Endodermal cell (in vitro differentiated cells): ENCODE results near the gene CAV1. TPM values are rescaled to one million over a fixed set of nuclear protein-coding genes. Genes with fewer than 3 reads are reported as not detected.

Experiments used
- DNase-seq: peaks from one replicate; pipeline ENCODE4 v3.0.0-alpha.2; 2017
- H3K27ac ChIP-seq: 2 replicates; pipeline ENCODE4 v1.5.1; 2013; ENCODE audit warnings: mild to moderate bottlenecking, low read depth, low read length, moderate library complexity
- H3K27me3 ChIP-seq: 2 replicates; pipeline ENCODE4 v1.6.1; 2013; ENCODE audit warnings: mild to moderate bottlenecking, low read length, moderate library complexity; ENCODE audit not compliant: insufficient read depth, control insufficient read depth, poor library complexity, severe bottlenecking
- H3K36me3 ChIP-seq: 2 replicates; pipeline ENCODE4 v1.7.0; 2013; ENCODE audit warnings: mild to moderate bottlenecking, low read length, moderate library complexity; ENCODE audit not compliant: control insufficient read depth, insufficient read depth
- H3K4me1 ChIP-seq: one replicate; pipeline ENCODE4 v1.7.0; 2013; ENCODE audit warnings: low read length; ENCODE audit not compliant: control insufficient read depth, insufficient read depth
- H3K4me3 ChIP-seq: 2 replicates; pipeline ENCODE4 v1.5.1; 2013; ENCODE audit warnings: mild to moderate bottlenecking, low read length, moderate library complexity
- H3K9ac ChIP-seq: 2 replicates; pipeline ENCODE4 v1.6.1; 2013; ENCODE audit warnings: mild to moderate bottlenecking, low read length, moderate library complexity; ENCODE audit not compliant: poor library complexity, severe bottlenecking; ENCODE audit errors: extremely low read depth
- H3K9me3 ChIP-seq: 2 replicates; pipeline ENCODE4 v1.6.1; 2013; ENCODE audit warnings: mild to moderate bottlenecking, low read length, moderate library complexity; ENCODE audit not compliant: control insufficient read depth
- H3K27ac Mint-ChIP-seq: 2 replicates; pipeline ENCODE4 v1.8.0; 2020; ENCODE audit warnings: mixed read lengths
- H3K27me3 Mint-ChIP-seq: 2 replicates; pipeline ENCODE4 v1.8.0; 2021; ENCODE audit warnings: mild to moderate bottlenecking, mixed read lengths; ENCODE audit not compliant: insufficient read depth
- H3K36me3 Mint-ChIP-seq: 2 replicates; pipeline ENCODE4 v1.8.0; 2020; ENCODE audit warnings: low read depth, mixed read lengths
- H3K4me1 Mint-ChIP-seq: 2 replicates; pipeline ENCODE4 v1.8.0; 2020; ENCODE audit warnings: mixed read lengths
- H3K4me3 Mint-ChIP-seq: 2 replicates; pipeline ENCODE4 v1.8.0; 2020; ENCODE audit warnings: mild to moderate bottlenecking, moderate library complexity, mixed read lengths
- H3K9me3 Mint-ChIP-seq: 2 replicates; pipeline ENCODE4 v1.8.0; 2020; ENCODE audit warnings: mild to moderate bottlenecking, mixed read lengths
- CTCF ChIP-seq: fragments of 200-600 bp; sonication (generic); conservative IDR thresholded peaks from 2 replicates; pipeline ENCODE4 v1.5.0; 2021; ENCODE audit warnings: antibody characterized with exemption, mild to moderate bottlenecking
- whole genome bisulfite sequencing, 2 experiments: methylation state at CpG; one replicate each; pipeline versions ENCODE4 v1.1.5 to v1.1.7; 2013; ENCODE audit warnings: missing lambda C conversion rate in 2 of 2, mixed read lengths in 1 of 2; ENCODE audit not compliant: insufficient coverage in 1 of 2, insufficient read length in 1 of 2; 5-methylcytosine and 5-hydroxymethylcytosine counted together
- total RNA-seq, 2 donors: library from RNA; stranded (reverse); fragmentation: NEBNext Ultra II Directional in 1 of 2; extraction: Animal tissue kit (Norgen Biotek cat#: 25700) in 1 of 2; gene quantifications; 2 replicates in 1 of 2; 3 replicates in 1 of 2; pipeline ENCODE4 v1.2.1, GENCODE V29; 2021

CAV1 gene
- total RNA-seq, 2 donors from 2014 or later: 4.9 to 8.8 TPM

GRCh38 chr7:116576350-116577319 is 51.8 kb downstream of the CAV1 start:
- no peak overlapping the region for H3K27ac Mint-ChIP-seq
- H3K4me1 Mint-ChIP-seq: peaks cover 9% of the 10 kb centered on the region
- no peaks in the 10 kb centered on the region for H3K36me3 Mint-ChIP-seq
- H3K9ac ChIP-seq: no peak overlapping the region
- no peak overlapping the region for H3K27ac ChIP-seq
- peaks cover 5% of the 10 kb centered on the region for H3K9me3 Mint-ChIP-seq
- no peaks in the 10 kb centered on the region for H3K27me3 ChIP-seq
- no peak overlapping the region for H3K4me3 Mint-ChIP-seq
- peaks cover 12% of the 10 kb centered on the region for H3K4me1 ChIP-seq
- no peaks in the 10 kb centered on the region for H3K36me3 ChIP-seq
- WGBS, 2 experiments: 89 to 100% methylated on average over 2 to 7 of the region's 7 CpGs
- no peak for DNase-seq
- H3K27me3 Mint-ChIP-seq: no peaks in the 10 kb centered on the region
- peaks cover 8% of the 10 kb centered on the region for H3K9me3 ChIP-seq
- no peak overlapping the region for H3K4me3 ChIP-seq
- TF ChIP-seq CTCF: no peak

- peaks cover 8% of the 10 kb centered on the region for H3K4me1 ChIP-seq
- H3K4me1 Mint-ChIP-seq: peaks cover 6% of the 10 kb centered on the region
- peaks cover 8% of the 10 kb centered on the region for H3K9me3 ChIP-seq
- TF ChIP-seq CTCF: no peak
- H3K36me3 Mint-ChIP-seq: no peaks in the 10 kb centered on the region
- no peaks in the 10 kb centered on the region for H3K27me3 Mint-ChIP-seq
- no peak overlapping the region for H3K4me3 ChIP-seq
- H3K36me3 ChIP-seq: no peaks in the 10 kb centered on the region
- WGBS, 2 experiments: 67 to 74% methylated on average over 3 to 6 of the region's 6 CpGs
- H3K27ac Mint-ChIP-seq: no peak overlapping the region
- no peaks in the 10 kb centered on the region for H3K27me3 ChIP-seq
- no peak overlapping the region for H3K27ac ChIP-seq
- H3K9me3 Mint-ChIP-seq: peaks cover 5% of the 10 kb centered on the region
- DNase-seq: no peak
- H3K4me3 Mint-ChIP-seq: no peak overlapping the region
- H3K9ac ChIP-seq: no peak overlapping the region
Measured at GRCh38 chr7:116577320-116577871, 52.6 kb downstream of the CAV1 start.

GRCh38 chr7:116578526-116578925 is 53.7 kb downstream of the CAV1 start:
- Mint-ChIP-seq H3K27me3 (no peaks in the 10 kb centered on the region), H3K36me3 (no peaks in the 10 kb centered on the region), H3K4me1 (peaks cover 6% of the 10 kb centered on the region), H3K27ac (no peak overlapping the region), H3K4me3 (no peak overlapping the region), H3K9me3 (peaks cover 5% of the 10 kb centered on the region)
- peaks cover 8% of the 10 kb centered on the region for H3K4me1 ChIP-seq
- H3K4me3 ChIP-seq: no peak overlapping the region
- H3K27ac ChIP-seq: no peak overlapping the region
- TF ChIP-seq CTCF: no peak
- no peaks in the 10 kb centered on the region for H3K27me3 ChIP-seq
- no peaks in the 10 kb centered on the region for H3K36me3 ChIP-seq
- 94 to 100% methylated on average over 2 to 3 of the region's 3 CpGs for WGBS, 2 experiments
- no peak for DNase-seq
- H3K9me3 ChIP-seq: peaks cover 8% of the 10 kb centered on the region
- H3K9ac ChIP-seq: no peak overlapping the region
